KMS-11 (cell line): ENCODE data around the gene LRRC47.

Source experiments
- H2AFZ ChIP-seq: fragments of 200-600 bp; sonication (generic); 2 replicates; pipeline ENCODE4 v1.6.1; 2016; ENCODE audit warnings: antibody characterized with exemption, mixed run types, low read depth
- H3K27ac ChIP-seq: fragments of 200-600 bp; sonication (generic); 2 replicates; pipeline ENCODE4 v1.6.1; 2016; ENCODE audit warnings: mild to moderate bottlenecking, mixed run types
- H3K27me3 ChIP-seq: fragments of 200-600 bp; sonication (generic); 2 replicates; pipeline ENCODE4 v1.6.1; 2017; ENCODE audit warnings: mild to moderate bottlenecking, low read depth, mixed run types, moderate library complexity; ENCODE audit not compliant: insufficient read depth
- H3K36me3 ChIP-seq: fragments of 200-600 bp; sonication (generic); 2 replicates; pipeline ENCODE4 v1.6.1; 2017; ENCODE audit warnings: mild to moderate bottlenecking, mixed run types; ENCODE audit not compliant: insufficient read depth
- H3K4me1 ChIP-seq: fragments of 200-600 bp; sonication (generic); 2 replicates; pipeline ENCODE4 v1.6.1; 2016; ENCODE audit warnings: mild to moderate bottlenecking, low read depth, mixed run types; ENCODE audit not compliant: poor library complexity, severe bottlenecking
- H3K4me2 ChIP-seq: fragments of 200-600 bp; sonication (generic); 2 replicates; pipeline ENCODE4 v1.7.0; 2016; ENCODE audit warnings: mild to moderate bottlenecking, mixed run types
- H3K4me3 ChIP-seq: fragments of 200-600 bp; sonication (generic); IDR thresholded peaks from 2 replicates; pipeline ENCODE4 v1.6.1; 2017; ENCODE audit warnings: low read depth, low read length, mixed read lengths; ENCODE audit not compliant: insufficient read depth
- H3K79me2 ChIP-seq: fragments of 200-600 bp; sonication (generic); 2 replicates; pipeline ENCODE4 v1.6.1; 2016; ENCODE audit warnings: low read depth, mixed run types; ENCODE audit not compliant: insufficient read depth
- H3K9ac ChIP-seq: fragments of 200-600 bp; sonication (generic); 2 replicates; pipeline ENCODE4 v1.6.1; 2016; ENCODE audit warnings: mild to moderate bottlenecking, mixed run types
- H4K20me1 ChIP-seq: fragments of 200-600 bp; sonication (generic); 2 replicates; pipeline ENCODE4 v1.6.1; 2016; ENCODE audit warnings: mild to moderate bottlenecking, mixed run types; ENCODE audit not compliant: insufficient read depth
- TF ChIP-seq, protein P1 (sequence below): fragments of 200-600 bp; sonication (generic); conservative IDR thresholded peaks from 2 replicates; pipeline ENCODE4 v1.6.1; 2017; ENCODE audit warnings: low read depth, mild to moderate bottlenecking, antibody characterized with exemption, low read length, moderate library complexity, mixed read lengths

The LRRC47 gene

GRCh38 chr1:3735688-3736087 is 60.6 kb downstream of the LRRC47 start:
- TF ChIP-seq, protein P1, sequence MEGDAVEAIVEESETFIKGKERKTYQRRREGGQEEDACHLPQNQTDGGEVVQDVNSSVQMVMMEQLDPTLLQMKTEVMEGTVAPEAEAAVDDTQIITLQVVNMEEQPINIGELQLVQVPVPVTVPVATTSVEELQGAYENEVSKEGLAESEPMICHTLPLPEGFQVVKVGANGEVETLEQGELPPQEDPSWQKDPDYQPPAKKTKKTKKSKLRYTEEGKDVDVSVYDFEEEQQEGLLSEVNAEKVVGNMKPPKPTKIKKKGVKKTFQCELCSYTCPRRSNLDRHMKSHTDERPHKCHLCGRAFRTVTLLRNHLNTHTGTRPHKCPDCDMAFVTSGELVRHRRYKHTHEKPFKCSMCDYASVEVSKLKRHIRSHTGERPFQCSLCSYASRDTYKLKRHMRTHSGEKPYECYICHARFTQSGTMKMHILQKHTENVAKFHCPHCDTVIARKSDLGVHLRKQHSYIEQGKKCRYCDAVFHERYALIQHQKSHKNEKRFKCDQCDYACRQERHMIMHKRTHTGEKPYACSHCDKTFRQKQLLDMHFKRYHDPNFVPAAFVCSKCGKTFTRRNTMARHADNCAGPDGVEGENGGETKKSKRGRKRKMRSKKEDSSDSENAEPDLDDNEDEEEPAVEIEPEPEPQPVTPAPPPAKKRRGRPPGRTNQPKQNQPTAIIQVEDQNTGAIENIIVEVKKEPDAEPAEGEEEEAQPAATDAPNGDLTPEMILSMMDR: no peak
- Histone ChIP-seq H3K4me3 (no peak overlapping the region), H4K20me1 (no peaks in the 10 kb centered on the region), H3K36me3 (no peaks in the 10 kb centered on the region), H3K27ac (no peak overlapping the region), H2AFZ (no peak overlapping the region), H3K27me3 (peaks cover 98% of the 10 kb centered on the region), H3K4me2 (no peak overlapping the region), H3K4me1 (no peaks in the 10 kb centered on the region), H3K9ac (no peak overlapping the region), H3K79me2 (no peaks in the 10 kb centered on the region)

- TF ChIP-seq, protein P1: no peak
- Histone ChIP-seq H3K27me3 (peaks cover 98% of the 10 kb centered on the region), H2AFZ (no peak overlapping the region), H3K4me1 (no peaks in the 10 kb centered on the region), H3K4me3 (no peak overlapping the region), H3K27ac (no peak overlapping the region), H4K20me1 (no peaks in the 10 kb centered on the region), H3K4me2 (no peak overlapping the region), H3K36me3 (no peaks in the 10 kb centered on the region), H3K9ac (no peak overlapping the region), H3K79me2 (no peaks in the 10 kb centered on the region)
Observed at GRCh38 chr1:3735027-3735681, 61.1 kb downstream of the LRRC47 start.

GRCh38 chr1:3734602-3735001 is 61.7 kb downstream of the LRRC47 start:
- Histone ChIP-seq H4K20me1 (no peaks in the 10 kb centered on the region), H3K4me2 (no peak overlapping the region), H3K4me3 (no peak overlapping the region), H3K4me1 (no peaks in the 10 kb centered on the region), H3K79me2 (no peaks in the 10 kb centered on the region), H3K9ac (no peak overlapping the region), H3K27ac (no peak overlapping the region), H3K27me3 (peaks cover 97% of the 10 kb centered on the region), H2AFZ (no peak overlapping the region), H3K36me3 (no peaks in the 10 kb centered on the region)
- TF ChIP-seq, protein P1: no peak

DNA sequence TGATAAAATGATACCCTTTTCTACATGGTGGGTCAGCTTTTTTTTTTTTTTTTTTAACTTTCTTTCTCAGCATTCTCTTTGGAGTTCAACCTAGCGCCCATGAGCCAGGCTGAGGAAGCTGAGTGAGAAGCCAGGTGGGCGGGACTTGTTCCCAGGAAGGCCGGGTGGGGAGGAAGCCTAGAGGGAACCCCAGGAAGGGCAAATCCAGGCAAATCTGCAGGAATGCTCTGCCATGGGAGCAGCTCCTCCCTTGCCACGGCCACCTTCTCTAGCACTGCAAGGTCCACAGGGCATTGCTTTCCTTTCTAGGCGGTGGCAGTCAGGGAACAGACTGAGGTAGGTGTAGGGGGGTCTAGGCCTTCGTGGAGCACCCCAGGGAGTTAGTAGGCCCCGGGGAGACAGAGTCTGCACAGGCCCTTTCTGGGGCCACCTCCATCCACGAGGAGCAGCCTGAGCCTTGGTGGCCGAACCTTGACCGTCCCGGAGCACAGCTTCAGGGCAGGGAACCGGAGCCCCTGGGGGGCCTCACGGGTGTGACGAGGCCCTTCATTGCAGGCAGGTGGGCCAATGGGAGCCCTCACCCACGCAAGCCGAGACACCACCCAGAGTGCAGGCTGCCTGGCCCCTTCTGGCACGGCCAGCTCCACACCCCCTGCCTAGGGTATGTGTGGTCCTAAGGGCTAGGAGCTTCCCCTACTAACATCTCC is 62.3 kb downstream of the LRRC47 start:
- Histone ChIP-seq H3K27me3 (peaks cover 97% of the 10 kb centered on the region), H2AFZ (no peak overlapping the region), H4K20me1 (no peaks in the 10 kb centered on the region), H3K4me3 (no peak overlapping the region), H3K9ac (no peak overlapping the region), H3K27ac (no peak overlapping the region), H3K79me2 (no peaks in the 10 kb centered on the region), H3K4me1 (no peaks in the 10 kb centered on the region), H3K4me2 (no peak overlapping the region), H3K36me3 (no peaks in the 10 kb centered on the region)
- TF ChIP-seq, protein P1: no peak
